Choroid plexus epithelial cell (primary cell): ENCODE data around the gene AURKB.
"Not testable (repeated sequence)": the region's sequence is repeated elsewhere in the genome, so short reads cannot be mapped to it uniquely, and the experiment has no call there.

Source experiments
- DNase-seq: peaks from one replicate; pipeline ENCODE4 v3.0.0-alpha.2; 2010; ENCODE audit warnings: low read depth
- H3K4me3 ChIP-seq: 2 replicates; pipeline ENCODE4 v1.5.1; 2011; ENCODE audit warnings: low read depth, mild to moderate bottlenecking, control low read depth, low read length, moderate library complexity
- TF ChIP-seq, protein P1 (sequence below): conservative IDR thresholded peaks from 2 replicates; pipeline ENCODE4 v1.5.1; 2011; ENCODE audit warnings: low read depth, mild to moderate bottlenecking, control low read depth, inconsistent platforms, low read length, moderate library complexity

The AURKB gene

DNA sequence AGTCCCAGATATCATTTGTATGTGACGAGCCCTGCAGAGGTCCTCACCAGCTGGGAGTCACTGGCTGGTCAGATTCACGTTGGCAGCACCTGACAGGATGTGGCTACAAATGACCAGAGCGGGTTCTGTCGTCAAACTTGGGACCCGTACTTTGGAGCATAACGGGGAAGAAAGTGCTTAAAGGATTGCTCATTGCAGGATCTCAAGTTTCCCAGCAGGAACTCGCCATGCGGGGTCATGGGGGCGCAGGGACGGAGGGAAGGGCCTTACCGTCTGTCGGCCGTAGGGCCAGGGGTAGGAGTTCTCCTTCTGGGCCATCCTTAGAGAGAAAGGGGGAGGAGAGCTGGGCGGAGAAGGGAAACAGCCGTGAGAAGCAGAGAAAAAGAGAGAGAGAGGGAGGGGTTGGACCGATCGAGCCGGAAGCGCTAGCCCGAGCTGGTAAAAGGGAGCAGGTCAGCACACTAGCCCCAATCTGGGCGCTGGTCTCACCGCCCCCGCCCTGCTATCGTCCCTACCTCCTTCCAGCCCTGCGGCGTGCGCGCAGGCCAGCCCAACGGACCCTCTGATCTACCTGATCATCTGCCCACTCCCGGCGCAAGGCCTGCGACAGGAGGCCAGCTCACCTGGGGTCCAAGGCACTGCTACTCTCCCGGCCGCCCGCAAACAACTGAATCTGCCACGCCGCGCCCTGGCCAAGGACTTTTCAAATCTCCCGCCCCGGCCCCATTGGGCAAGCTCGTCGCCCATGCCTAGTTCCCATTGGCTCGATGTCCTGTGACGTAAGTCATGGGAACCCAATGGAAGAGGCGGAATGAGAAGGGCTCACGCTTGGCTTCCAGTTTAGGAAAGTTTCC, at the start of gene AURKB:
AURKB (minus strand) TSS at position 669 of the 854 bp plus-strand sequence; CDS start at position 318, 351 bp downstream.
- TF ChIP-seq, protein P1, sequence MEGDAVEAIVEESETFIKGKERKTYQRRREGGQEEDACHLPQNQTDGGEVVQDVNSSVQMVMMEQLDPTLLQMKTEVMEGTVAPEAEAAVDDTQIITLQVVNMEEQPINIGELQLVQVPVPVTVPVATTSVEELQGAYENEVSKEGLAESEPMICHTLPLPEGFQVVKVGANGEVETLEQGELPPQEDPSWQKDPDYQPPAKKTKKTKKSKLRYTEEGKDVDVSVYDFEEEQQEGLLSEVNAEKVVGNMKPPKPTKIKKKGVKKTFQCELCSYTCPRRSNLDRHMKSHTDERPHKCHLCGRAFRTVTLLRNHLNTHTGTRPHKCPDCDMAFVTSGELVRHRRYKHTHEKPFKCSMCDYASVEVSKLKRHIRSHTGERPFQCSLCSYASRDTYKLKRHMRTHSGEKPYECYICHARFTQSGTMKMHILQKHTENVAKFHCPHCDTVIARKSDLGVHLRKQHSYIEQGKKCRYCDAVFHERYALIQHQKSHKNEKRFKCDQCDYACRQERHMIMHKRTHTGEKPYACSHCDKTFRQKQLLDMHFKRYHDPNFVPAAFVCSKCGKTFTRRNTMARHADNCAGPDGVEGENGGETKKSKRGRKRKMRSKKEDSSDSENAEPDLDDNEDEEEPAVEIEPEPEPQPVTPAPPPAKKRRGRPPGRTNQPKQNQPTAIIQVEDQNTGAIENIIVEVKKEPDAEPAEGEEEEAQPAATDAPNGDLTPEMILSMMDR: no peak
- H3K4me3 ChIP-seq: peak within 1 kb of the TSS; percentile 75
- DNase-seq: peak; percentile 98

DNA sequence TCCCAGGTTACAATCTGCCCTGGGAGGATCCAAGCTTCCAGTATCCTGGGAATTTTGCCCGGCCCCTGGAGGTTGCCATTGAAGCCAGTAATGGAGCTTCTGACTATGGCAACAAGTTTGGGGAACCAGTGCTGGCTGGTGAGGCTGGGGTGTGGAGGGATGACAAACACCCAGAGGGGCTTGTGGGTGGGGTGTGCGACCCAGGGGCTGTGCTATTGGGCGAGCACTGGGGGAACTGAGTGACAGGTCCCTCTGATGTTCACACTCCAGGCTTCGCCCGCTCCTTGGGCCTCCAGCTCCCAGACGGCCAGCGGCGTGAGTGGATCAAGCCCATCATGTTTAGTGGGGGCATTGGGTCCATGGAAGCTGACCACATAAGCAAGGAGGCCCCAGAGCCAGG, 47.4 kb upstream of the AURKB start:
- no peak for DNase-seq
- H3K4me3 ChIP-seq: no peak overlapping the region
- TF ChIP-seq, protein P1: no peak

DNA sequence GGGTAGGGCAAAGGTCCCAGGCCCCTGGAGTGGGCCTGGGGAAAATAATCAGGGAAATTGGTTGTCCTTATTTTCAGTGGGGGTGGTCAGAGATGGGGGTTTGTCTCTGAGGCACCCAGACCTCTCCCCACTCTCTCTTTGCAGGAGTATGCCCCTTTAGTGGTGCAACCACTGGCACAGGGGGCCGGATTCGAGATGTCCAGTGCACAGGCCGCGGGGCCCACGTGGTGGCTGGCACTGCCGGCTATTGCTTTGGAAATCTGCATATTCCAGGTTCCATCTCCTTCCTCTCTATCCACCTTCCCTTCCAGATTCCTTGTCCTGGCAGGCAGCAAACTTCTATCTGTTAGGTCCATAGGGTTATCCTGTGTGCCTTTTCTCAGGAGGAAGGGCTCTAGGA, 46.3 kb upstream of the AURKB start:
- no peak overlapping the region for H3K4me3 ChIP-seq
- no peak for DNase-seq
- TF ChIP-seq, protein P1: no peak

DNA sequence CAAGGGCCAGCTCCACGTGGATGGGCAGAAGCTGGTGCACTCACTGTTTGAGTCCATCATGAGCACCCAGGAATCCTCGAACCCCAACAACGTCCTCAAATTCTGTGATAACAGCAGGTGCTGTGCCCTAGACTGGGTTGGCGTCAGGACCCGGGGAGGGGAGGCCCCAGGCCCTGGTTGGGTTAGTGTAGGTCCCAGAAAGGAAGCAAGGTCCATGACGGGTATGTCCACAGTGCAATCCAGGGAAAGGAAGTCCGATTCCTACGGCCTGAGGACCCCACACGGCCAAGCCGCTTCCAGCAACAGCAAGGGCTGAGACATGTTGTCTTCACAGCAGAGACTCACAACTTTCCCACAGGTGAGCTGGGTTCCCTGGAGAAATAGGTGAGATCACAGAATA, 45.9 kb upstream of the AURKB start:
- no peak overlapping the region for H3K4me3 ChIP-seq
- no peak for DNase-seq
- TF ChIP-seq, protein P1: no peak

DNA sequence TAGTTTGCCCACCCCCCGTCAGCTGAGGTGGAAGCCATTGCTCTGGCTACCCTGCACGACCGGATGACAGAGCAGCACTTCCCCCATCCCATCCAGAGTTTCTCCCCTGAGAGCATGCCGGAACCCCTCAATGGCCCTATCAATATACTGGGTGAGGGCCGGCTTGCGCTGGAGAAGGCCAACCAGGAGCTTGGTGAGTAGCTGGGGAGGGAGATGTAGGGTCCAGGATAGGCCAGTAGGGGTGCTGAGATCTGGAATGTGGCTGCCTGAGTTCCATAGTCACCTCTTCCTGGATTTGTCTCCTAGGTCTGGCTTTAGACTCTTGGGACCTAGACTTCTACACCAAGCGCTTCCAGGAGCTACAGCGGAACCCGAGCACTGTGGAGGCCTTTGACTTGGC, 45.1 kb upstream of the AURKB start:
- H3K4me3 ChIP-seq: no peak overlapping the region
- DNase-seq: peak; percentile 10
- TF ChIP-seq, protein P1: peak; percentile 28

DNA sequence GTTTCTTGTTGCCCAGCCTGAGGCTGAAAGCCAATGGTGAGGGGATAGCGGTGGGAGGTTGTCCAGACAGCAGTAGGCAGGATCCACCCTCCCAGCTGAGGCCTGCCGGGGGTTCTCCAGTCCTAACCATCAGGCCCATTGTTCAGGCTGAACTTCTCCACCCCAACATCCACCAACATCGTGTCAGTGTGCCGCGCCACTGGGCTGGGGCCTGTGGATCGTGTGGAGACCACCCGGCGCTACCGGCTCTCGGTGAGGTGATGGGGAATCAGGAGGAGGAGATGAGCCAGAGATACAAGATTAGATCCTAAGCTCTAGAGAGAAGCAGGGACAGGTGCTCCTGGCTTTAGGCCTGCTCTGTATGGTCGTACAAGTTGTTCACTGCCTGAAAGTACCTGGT, 44.5 kb upstream of the AURKB start:
- TF ChIP-seq, protein P1: no peak
- H3K4me3 ChIP-seq: no peak overlapping the region
- no peak for DNase-seq

DNA sequence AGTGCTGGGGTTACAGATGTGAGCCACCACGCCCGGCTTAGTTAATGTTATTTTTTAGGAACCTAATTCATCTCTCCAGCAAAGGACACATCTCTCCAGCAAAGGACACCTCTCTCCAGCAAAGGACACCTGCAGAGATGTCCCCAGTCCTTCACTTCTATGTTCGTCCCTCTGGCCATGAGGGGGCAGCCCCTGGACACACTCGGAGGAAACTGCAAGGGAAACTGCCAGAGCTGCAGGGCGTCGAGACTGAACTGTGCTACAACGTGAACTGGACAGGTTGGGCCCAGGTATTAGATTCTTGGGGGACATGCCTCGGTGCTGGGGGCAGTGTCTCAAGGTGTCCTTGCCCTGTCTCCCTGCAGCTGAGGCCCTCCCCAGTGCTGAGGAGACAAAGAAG, 43.4 kb upstream of the AURKB start:
- H3K4me3 ChIP-seq: no peak overlapping the region

DNA sequence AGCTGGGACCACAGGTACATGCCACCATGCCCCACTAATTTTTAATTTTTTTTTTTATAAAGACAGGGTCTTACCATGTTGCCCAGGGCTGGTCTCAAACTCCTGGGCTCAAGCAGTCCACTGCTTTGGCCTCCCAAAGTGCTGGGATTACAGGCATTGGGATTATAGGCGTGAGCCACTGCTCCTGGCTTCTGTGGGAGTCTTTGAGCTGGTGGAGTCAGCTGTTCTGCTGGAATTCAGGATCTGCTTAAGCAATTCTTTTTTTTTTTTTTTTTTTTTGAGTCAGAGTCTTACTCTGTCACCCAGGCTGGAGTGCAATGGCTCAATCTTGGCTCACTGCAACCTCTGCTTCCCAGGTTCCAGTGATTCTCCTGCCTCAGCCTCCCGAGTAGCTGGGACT, 41.0 kb upstream of the AURKB start:
- H3K4me3 ChIP-seq, DNase-seq: not testable (repeated sequence)

More for the DNA sequence above, 43.4 kb upstream of the AURKB start:
- TF ChIP-seq, protein P1: peak; percentile 61
- peak; percentile 41 for DNase-seq
